Right cardiac atrium (tissue), 5 donors: ENCODE results near the gene TNK1. TPM values are rescaled to one million over a fixed set of nuclear protein-coding genes. Genes with fewer than 3 reads are reported as not detected.
A peak's percentile ranks its signal among the peaks of the same experiment; 100 is the strongest.

Experiments used
- ATAC-seq, 2 donors: fragments of 200-7000 bp; cut with Tn5 transposase; one replicate each; pipeline versions ENCODE4 v1.8.0 to v1.9.1; 2020; ENCODE audit warnings: moderate library complexity in 2 of 2, mild to moderate bottlenecking in 1 of 2
- DNase-seq, 3 donors: peaks; one replicate each; pipeline ENCODE4 v3.0.0-alpha.2; 2020
- H3K27ac ChIP-seq: one replicate; pipeline ENCODE4 v1.5.1; 2013; ENCODE audit warnings: mild to moderate bottlenecking, low read length, control low read depth, moderate library complexity
- H3K27me3 ChIP-seq: one replicate; pipeline ENCODE4 v1.6.1; 2013; ENCODE audit not compliant: control insufficient read depth, insufficient read depth
- H3K4me1 ChIP-seq: one replicate; pipeline ENCODE4 v1.6.1; 2013; ENCODE audit warnings: low read length; ENCODE audit not compliant: control insufficient read depth, insufficient read depth
- H3K4me3 ChIP-seq: one replicate; pipeline ENCODE4 v1.5.1; 2013; ENCODE audit warnings: low read length, control low read depth
- H3K9me3 ChIP-seq: one replicate; pipeline ENCODE4 v1.6.1; 2013; ENCODE audit warnings: low read length; ENCODE audit not compliant: control insufficient read depth
- WGBS: extraction: QIAGEN DNeasy Blood & Tissue Kit; methylation state at CpG from one replicate; pipeline ENCODE4 v1.1.7; 2013; 5-methylcytosine and 5-hydroxymethylcytosine counted together
- intact Hi-C, 4 donors: fragments of 100-400 bp; cut with DNase I; formaldehyde crosslinking; loops; one replicate each; pipeline versions ENCODE4 v1.11.0 to v1.14.0; 2022 to 2023
- polyA plus RNA-seq: library from polyadenylated mRNA; stranded (reverse); fragments of 200-250 nt; gene quantifications from one replicate; pipeline ENCODE4 v1.2.3, GENCODE V29; 2013
- total RNA-seq, 4 donors: library from RNA; stranded (reverse); fragmentation: NEBNext Ultra II Directional; extraction: Animal tissue kit (Norgen Biotek cat#: 25700); gene quantifications; one replicate each; pipeline ENCODE4 v1.2.1, GENCODE V29; 2021
- donor health status: healthy with polysubstance abuse.
- donor health status: DM: no; HTN: yes; CAD: no.
- donor health status: DM: no; HTN: no; CAD: no.
- donor health status: DM: no; HTN: yes; CAD: no; lungs with severe emphysema.
- donor health status: DM: yes; HTN: yes; CAD: no.

TNK1 gene
- total and polyA plus RNA-seq, 5 donors: 1.7 to 3.6 (median 3.3) TPM

GRCh38 chr17:7423679-7424078, 42.8 kb downstream of the TNK1 start:
- Histone ChIP-seq H3K9me3 (no peaks in the 10 kb centered on the region), H3K4me1 (no peaks in the 10 kb centered on the region), H3K4me3 (no peak overlapping the region), H3K27ac (no peak overlapping the region), H3K27me3 (no peaks in the 10 kb centered on the region)
- no peak for DNase-seq
- 55% methylated on average over 4 of the region's 4 CpGs for WGBS
- ATAC-seq: no peak
- intact Hi-C loops: no loop called here

DNA sequence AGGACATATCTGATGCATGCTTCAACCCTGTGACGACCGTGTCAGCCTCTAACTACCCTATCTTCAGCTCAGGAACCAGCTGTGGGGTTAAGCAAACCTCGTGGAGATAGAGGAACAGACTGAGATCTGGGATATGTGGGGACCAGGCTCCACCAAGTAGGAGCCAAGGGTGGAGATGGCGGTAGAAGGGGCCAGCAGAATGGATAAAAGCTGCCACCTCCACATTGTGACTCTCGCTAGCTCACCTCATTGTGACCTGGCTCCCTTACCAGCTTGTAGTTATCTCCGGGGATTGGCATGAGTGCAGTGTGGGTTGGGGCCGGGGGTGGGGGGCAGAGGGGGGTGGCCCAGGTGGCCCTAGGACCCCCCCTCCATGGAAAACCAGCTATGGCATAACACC, 44.4 kb downstream of the TNK1 start, which contains the start of gene SPEM2:
Gene SPEM2, plus strand, starts transcription at position 301 of the 400 bp plus-strand sequence. Its CDS starts 73 bp downstream, at position 374.
- WGBS: 74% methylated on average over 7 of the region's 7 CpGs
- H3K27ac ChIP-seq: no peak within 1 kb of the TSS
- H3K4me3 ChIP-seq: no peak within 1 kb of the TSS
- H3K4me1 ChIP-seq: no peaks in the 10 kb centered on the region
- DNase-seq (no peak), ATAC-seq (no peak)
- no peaks in the 10 kb centered on the region for H3K9me3 ChIP-seq
- no peaks in the 10 kb centered on the region for H3K27me3 ChIP-seq
- intact Hi-C loops: no loop called here

- H3K4me1 ChIP-seq: no peaks in the 10 kb centered on the region
- intact Hi-C loops: no loop called here
- no peak for DNase-seq
- no peaks in the 10 kb centered on the region for H3K9me3 ChIP-seq
- no peak overlapping the region for H3K27ac ChIP-seq
- no peaks in the 10 kb centered on the region for H3K27me3 ChIP-seq
- WGBS: 80% methylated on average over 8 of the region's 8 CpGs
- no peak overlapping the region for H3K4me3 ChIP-seq
- no peak for ATAC-seq
Observed at GRCh38 chr17:7425756-7426155, 44.9 kb downstream of the TNK1 start.

GRCh38 chr17:7426203-7426863, 45.4 kb downstream of the TNK1 start:
- WGBS: 94% methylated on average over 33 of the region's 33 CpGs
- H3K27me3 ChIP-seq: no peaks in the 10 kb centered on the region
- no peak overlapping the region for H3K27ac ChIP-seq
- H3K4me1 ChIP-seq: no peaks in the 10 kb centered on the region
- intact Hi-C loops: no loop called here
- ATAC-seq (no peak), DNase-seq (peak in 1 of 3 donors; percentile 53)
- H3K9me3 ChIP-seq: no peaks in the 10 kb centered on the region
- H3K4me3 ChIP-seq: no peak overlapping the region

GRCh38 chr17:7426896-7427489, 46.1 kb downstream of the TNK1 start:
- no peaks in the 10 kb centered on the region for H3K9me3 ChIP-seq
- H3K27ac ChIP-seq: no peak overlapping the region
- ATAC-seq (no peak), DNase-seq (peak in 1 of 3 donors; percentile 54)
- no peaks in the 10 kb centered on the region for H3K4me1 ChIP-seq
- intact Hi-C loops: no loop called here
- no peak overlapping the region for H3K4me3 ChIP-seq
- H3K27me3 ChIP-seq: no peaks in the 10 kb centered on the region
- WGBS: 92% methylated on average over 29 of the region's 29 CpGs

DNA sequence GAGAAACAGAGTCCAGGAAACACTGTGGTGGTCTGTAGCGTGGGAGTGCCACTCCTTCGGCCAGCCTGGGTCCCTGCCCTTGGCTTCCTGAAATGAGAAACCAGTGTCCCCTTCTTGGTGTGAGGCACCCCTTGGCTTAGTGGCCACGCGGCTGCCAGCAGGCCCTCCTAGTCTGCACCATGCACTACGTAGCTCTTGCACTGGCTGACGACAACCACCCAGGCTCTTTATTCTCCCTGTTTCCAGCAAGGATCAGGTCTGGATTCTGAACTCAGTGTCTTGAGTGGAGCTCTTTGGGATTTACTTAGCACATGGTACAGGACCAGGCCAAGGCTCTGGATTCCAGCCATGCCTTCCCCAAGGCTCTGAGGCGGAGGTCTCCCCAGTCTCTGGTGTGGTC, 46.7 kb downstream of the TNK1 start:
- Histone ChIP-seq H3K27ac (no peak overlapping the region), H3K4me1 (no peaks in the 10 kb centered on the region), H3K9me3 (no peaks in the 10 kb centered on the region), H3K4me3 (no peak overlapping the region), H3K27me3 (no peaks in the 10 kb centered on the region)
- intact Hi-C loops: no loop called here
- DNase-seq (peak in 1 of 3 donors; percentile 35), ATAC-seq (no peak)
- 87% methylated on average over 7 of the region's 7 CpGs for WGBS

- Histone ChIP-seq H3K27ac (no peak within 1 kb of the TSS), H3K4me1 (no peaks in the 10 kb centered on the region), H3K9me3 (no peaks in the 10 kb centered on the region), H3K4me3 (no peak within 1 kb of the TSS), H3K27me3 (no peaks in the 10 kb centered on the region)
- ATAC-seq (no peak), DNase-seq (peak in 1 of 3 donors; percentile 25)
- 67% methylated on average over 5 of the region's 5 CpGs for WGBS
- intact Hi-C loops: no loop called here
Observed at GRCh38 chr17:7428557-7428956, 47.7 kb downstream of the TNK1 start, which contains the start of gene SPEM3. Gene SPEM3, plus strand, starts transcription at chr17:7428857. Its CDS starts 46 bp downstream, at chr17:7428903.

GRCh38 chr17:7429722-7430121, 48.8 kb downstream of the TNK1 start:
- DNase-seq (peak in 2 of 3 donors; percentile 39 to 67), ATAC-seq (peak in 1 of 2 donors; percentile 6)
- intact Hi-C loops: loop anchor here in 3 of 4 donors (10.0 kb wide), 3 partner anchors 65 to 135 kb away; partner anchors contain the start of genes KCTD11 (in 2 of the 3), TMEM95 (in 2 of the 3) and SENP3 (in 1 of the 3)
- Histone ChIP-seq H3K4me3 (no peak overlapping the region), H3K27me3 (no peaks in the 10 kb centered on the region), H3K4me1 (no peaks in the 10 kb centered on the region), H3K27ac (no peak overlapping the region), H3K9me3 (no peaks in the 10 kb centered on the region)
- 96% methylated on average over 10 of the region's 10 CpGs for whole genome bisulfite sequencing

- Histone ChIP-seq H3K27me3 (no peaks in the 10 kb centered on the region), H3K27ac (no peak overlapping the region), H3K4me3 (no peak overlapping the region), H3K9me3 (no peaks in the 10 kb centered on the region), H3K4me1 (no peaks in the 10 kb centered on the region)
- intact Hi-C loops: loop anchor here in 3 of 4 donors (10.0 kb wide), 3 partner anchors 66 to 134 kb away; partner anchors contain the start of genes KCTD11 (in 2 of the 3), TMEM95 (in 2 of the 3) and SENP3 (in 1 of the 3)
- DNase-seq: no peak
- ATAC-seq: no peak
- 84% methylated on average over 1 of the region's 1 CpG for WGBS
Observed at GRCh38 chr17:7431231-7431630, 50.3 kb downstream of the TNK1 start.

- Histone ChIP-seq H3K4me1 (no peaks in the 10 kb centered on the region), H3K27ac (no peak overlapping the region), H3K9me3 (no peaks in the 10 kb centered on the region), H3K27me3 (no peaks in the 10 kb centered on the region), H3K4me3 (no peak overlapping the region)
- intact Hi-C loops: loop anchor here in 3 of 4 donors (10.0 kb wide), 3 partner anchors 67 to 133 kb away; partner anchors contain the start of genes KCTD11 (in 2 of the 3), TMEM95 (in 2 of the 3) and SENP3 (in 1 of the 3)
- no peak for ATAC-seq
- WGBS: 88% methylated on average over 11 of the region's 11 CpGs
- DNase-seq: peak in 2 of 3 donors; percentile 30 to 56
Observed at GRCh38 chr17:7432296-7432695, 51.4 kb downstream of the TNK1 start.
